T-helper 1 cell treated with Interleukin-12 subunit alpha and Interleukin-12 subunit beta and Interleukin-4 antibody, amounts not matched to agents 30 ng/mL and 1 ng/mL, for 36 hours (primary cell): ENCODE measurements around the gene EDIL3. TPM values are rescaled to one million over a fixed set of nuclear protein-coding genes. Genes with fewer than 3 reads are reported as not detected.
"Not testable (repeated sequence)": the region's sequence is repeated elsewhere in the genome, so short reads cannot be mapped to it uniquely, and the experiment has no call there.

Experiments used
- intact Hi-C: fragments of 100-400 bp; cut with micrococcal nuclease; formaldehyde crosslinking; loops from one replicate; pipeline ENCODE4 v1.15.1; 2024
- total RNA-seq: library from RNA; stranded (reverse); gene quantifications from 2 replicates; pipeline ENCODE4 v1.2.3, GENCODE V29; 2022

The EDIL3 gene
- total RNA-seq, 1 donor from 2014 or later = not detected

DNA sequence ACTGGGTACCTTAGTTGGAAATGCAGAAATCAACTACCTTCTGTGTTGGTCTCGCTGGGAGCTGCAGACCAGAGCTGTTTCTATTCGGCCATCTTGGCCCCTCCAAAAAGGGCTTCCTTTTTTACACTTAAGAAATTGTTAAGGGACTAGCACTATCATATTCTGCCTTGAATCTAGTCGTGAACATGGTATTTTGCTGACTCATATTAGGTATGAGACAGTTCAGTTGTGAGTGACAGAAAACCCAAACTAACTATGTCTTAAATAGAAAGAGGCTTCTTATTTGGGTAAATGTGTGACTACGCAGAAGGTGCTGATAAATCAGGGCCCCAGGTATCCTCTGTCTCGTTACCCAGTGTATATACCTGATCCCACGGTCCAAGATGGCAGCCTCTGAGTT is 298.2 kb downstream of the EDIL3 start:
- intact Hi-C loops = no loop called here

- intact Hi-C loops = no loop called here
Measured at GRCh38 chr5:84085387-84086041, 299.2 kb downstream of the EDIL3 start.

DNA sequence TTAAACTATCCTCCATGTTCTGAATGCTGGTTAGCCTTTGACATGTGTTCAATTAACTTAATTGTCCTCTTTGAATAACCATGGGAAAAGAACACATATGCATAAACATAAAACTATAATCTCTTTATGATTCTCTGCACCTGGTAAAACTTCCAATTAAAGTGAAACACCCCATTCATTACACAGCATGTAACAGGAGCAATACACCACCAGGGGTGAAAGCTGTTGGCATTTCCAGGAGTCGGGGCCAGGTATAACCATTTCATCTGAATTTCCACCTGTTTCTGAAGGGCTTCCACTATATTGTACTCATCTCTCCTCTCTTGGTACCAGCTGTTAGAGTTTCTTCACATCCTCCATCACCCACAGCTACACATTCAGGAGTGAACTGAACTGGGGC is 303.8 kb downstream of the EDIL3 start:
- intact Hi-C loops = no loop called here

DNA sequence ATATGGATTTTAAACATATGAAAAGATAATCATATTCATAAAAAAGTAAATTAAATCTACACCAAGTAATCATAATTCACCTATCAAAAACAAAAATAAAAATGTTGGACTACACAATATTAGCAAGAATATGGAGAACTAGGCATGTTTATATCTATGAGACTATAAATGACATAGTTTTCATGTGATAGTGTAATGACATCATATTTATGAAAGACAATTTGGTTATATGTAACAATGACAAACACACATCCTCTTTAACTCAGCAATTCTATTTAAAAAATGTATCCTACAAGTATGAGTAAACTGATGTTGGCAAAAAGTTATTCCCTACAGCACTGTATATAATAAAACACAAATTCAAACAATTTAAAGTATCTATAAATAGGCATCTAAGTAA is 312.3 kb downstream of the EDIL3 start:
- intact Hi-C loops = no loop called here

GRCh38 chr5:84069608-84070179 is 315.0 kb downstream of the EDIL3 start:
- intact Hi-C loops = no loop called here

- intact Hi-C loops = no loop called here
Measured at GRCh38 chr5:84063041-84063440, 321.6 kb downstream of the EDIL3 start.

- intact Hi-C loops = no loop called here
Measured at GRCh38 chr5:84059672-84060071, 325.0 kb downstream of the EDIL3 start.

GRCh38 chr5:84058561-84058960 is 326.1 kb downstream of the EDIL3 start:
- intact Hi-C loops = no loop called here

DNA sequence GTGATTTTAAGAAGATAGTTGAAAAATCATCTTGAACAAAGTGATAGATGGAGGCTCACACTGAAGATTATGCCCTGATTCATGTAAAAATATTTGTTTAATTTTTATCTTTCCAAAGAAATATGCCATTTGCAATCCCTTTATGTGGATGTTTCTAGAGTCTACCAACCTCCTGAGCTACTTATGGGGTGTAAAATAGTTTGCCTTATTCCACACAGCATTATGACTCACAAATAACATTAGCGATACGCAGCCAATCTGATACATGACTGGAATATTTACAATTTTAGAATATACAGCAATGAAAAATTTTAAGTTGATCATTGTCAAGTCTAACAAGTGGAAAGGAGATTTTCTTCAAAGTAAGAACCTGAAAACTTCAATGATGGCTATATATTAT is 327.5 kb downstream of the EDIL3 start:
- intact Hi-C loops = no loop called here

DNA sequence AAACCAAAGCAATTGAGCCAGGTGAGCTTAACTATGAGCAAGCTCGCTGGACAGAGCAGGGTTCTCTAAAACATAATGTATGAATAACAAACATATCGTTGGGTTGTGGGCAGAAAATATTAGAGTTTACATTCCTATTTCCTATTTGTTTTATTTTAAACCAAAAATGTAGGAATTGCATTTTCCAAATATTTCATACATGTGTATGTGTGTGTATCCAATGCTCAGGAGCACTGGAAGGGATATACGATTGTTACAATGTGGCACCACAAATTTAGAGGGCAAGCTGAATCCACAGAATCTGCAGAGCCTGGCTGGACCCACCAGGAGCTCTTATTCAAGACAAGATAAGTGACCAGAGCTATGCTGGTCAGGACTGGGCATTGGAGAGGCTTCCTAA is 338.7 kb downstream of the EDIL3 start:
- intact Hi-C loops = no loop called here

GRCh38 chr5:84036842-84037241 is 347.8 kb downstream of the EDIL3 start:
- intact Hi-C loops = loop anchor here (5.0 kb wide), 1 partner anchor 1415 kb away; no protein-coding TSS in a partner anchor

GRCh38 chr5:84032324-84032723 is 352.4 kb downstream of the EDIL3 start:
- intact Hi-C loops = no loop called here

DNA sequence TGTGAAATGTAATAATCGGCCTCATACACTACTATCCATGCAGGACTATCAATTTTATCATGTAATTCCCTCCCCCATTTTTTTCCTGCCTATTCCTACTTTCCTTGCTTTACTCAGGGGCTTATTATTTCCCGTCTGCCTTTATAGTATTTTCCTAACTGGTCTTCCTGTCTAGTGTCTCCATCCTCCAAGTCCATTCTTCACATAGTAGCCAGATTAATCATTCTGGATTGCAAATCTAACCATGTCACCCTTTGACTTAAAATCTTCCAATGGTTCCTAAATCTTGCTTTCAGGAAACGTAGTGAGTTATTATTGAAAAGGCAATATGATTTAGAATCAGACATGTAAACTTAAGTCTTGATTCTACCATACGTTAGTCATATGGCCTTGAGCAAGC is 356.6 kb downstream of the EDIL3 start:
- intact Hi-C loops = no loop called here

- intact Hi-C loops = not testable (repeated sequence)
Measured at GRCh38 chr5:84018521-84018920, 366.2 kb downstream of the EDIL3 start.

DNA sequence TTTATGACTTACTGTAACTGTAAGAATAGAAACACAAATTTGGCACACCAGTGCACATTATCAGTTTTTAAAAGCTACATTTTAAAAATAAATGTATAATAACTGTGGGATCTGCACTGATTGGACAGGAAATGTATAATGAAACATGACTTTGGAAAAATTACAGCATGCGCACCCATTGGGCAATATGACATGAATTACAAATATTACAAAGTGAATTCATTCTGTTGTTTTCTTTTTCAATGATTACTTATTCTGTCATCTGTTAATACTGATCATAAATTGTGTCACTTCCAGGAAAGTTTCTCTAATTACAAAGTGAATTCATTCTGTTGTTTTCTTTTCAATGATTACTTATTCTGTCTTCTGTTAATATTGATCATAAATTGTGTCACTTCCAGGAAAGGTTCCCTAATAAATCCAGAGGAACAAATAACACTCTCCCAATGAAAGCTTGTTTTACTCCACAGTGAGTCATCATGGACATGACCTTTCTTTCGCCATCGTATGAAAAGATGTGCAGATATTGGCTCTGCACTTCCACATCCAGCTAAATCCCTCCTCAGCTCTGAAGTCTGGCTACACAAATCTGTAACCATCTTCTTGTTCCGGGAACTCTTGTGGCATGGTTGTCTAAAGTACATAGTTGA is 367.0 kb downstream of the EDIL3 start:
- intact Hi-C loops = no loop called here

DNA sequence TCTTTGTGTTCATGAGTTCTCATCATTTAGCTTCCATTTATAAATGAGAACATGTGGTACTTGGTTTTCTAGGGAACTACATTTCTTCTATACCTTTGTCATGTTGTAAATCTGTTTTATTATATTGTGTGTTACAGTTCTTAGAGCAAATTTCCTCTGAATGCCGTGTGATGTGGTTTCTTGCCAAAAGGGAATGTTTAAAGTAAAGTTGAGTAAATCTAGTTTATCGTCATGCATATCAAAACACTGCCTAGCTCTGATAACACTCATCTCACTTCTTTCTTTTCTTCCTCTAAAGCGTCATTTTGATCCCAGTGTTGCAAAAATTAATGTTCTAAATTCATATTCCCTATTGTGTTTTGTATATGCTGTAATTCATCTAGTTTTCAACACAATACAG is 368.6 kb downstream of the EDIL3 start:
- intact Hi-C loops = no loop called here

GRCh38 chr5:84014966-84015365 is 369.7 kb downstream of the EDIL3 start:
- intact Hi-C loops = no loop called here

GRCh38 chr5:83993803-83994202 is 390.9 kb downstream of the EDIL3 start:
- intact Hi-C loops = loop anchor here (2.0 kb wide), 1 partner anchor 61 kb away; no protein-coding TSS in a partner anchor

DNA sequence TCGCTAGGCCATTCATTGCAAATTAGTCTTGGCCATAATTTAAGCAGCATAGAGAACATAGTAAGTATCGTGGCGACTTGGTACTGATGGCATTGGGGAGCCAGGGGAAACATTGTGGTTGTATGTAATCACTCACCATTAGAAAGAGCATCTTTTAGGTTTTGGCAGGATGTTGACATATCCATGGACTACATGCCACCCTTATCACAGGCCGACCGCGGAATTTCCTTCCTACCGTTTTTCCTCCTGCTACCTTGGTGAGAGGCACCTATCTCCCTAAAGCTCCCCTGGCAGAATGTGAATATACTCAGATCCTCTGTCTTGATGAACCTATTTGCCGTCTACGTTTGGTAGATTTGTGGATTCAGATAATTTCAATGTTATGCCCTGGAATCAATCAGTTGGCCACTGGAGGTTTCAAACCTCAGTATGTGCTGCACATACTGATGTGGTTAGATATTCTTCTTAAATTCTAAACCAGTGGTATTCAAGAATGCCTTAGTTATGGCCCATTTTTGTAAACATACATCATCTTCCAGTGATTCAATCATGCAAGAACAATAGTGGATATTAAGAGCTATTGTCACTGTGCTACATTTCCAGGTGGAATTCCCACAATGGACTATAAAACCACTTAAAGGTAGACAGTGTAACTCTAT is 393.0 kb downstream of the EDIL3 start:
- intact Hi-C loops = loop anchor here (2.0 kb wide), 1 partner anchor 63 kb away; no protein-coding TSS in a partner anchor

- intact Hi-C loops = no loop called here
Measured at GRCh38 chr5:83988293-83988685, 396.4 kb downstream of the EDIL3 start.

GRCh38 chr5:83987513-83988292 is 397.0 kb downstream of the EDIL3 start:
- intact Hi-C loops = no loop called here
